ENCODE data around the gene ENSA. TPM values are rescaled to one million over a fixed set of nuclear protein-coding genes. Genes with fewer than 3 reads are reported as not detected.

Gene ENSA
- total RNA-seq, 1 experiment from 2014 or later = 207 TPM

DNA sequence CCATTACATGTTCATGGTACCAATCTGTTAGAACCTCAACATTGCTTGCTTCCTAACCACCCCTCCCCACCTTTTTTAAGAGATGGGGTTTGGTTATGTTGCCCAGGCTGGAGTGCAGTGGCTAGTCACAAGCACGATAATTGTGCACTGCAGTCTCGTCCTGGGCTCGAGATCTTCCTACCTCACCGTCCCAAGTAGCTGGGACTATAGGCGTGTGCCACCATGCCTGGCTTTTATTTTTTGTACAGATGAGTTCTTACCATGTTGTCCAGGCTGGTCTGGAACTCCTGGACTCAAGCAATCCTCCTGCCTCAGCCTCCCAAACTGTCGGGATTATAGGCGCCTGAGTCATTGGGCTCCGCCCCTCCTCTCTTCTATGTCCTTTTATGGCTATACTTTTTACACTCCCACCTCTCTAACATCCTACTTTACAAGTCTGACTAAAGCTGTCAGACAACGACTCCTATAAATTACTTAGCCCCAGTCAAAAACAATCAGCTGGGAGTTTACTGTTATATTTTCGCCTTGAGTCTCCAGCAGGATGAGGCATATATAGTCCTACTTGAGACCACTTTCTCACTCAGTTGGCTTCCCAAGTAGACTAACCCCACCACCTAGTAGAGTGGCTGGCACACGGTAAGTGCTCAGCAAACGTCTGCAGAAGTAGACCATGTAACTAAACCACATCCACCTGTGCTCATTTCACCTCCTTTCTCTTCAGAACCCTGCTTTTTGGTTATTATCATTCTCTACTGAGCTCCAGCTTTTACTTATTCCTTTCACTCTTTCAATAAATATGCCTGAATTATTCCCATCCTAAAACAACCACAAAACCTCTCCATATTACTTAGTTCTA is 13.8 kb downstream of the ENSA start:
- Histone ChIP-seq H3K9me3 (ENCODE audit: control insufficient read depth, insufficient read depth, low read depth, low read length) (no peaks in the 10 kb centered on the region), H3K27ac (ENCODE audit: low read length) (peak overlapping the region; percentile 40), H3K4me3 (ENCODE audit: low read depth in 2 of 2, low read length in 2 of 2) (no peak overlapping the region), H3K36me3 (ENCODE audit: control insufficient read depth, insufficient read depth, low read length) (peaks cover 6% of the 10 kb centered on the region; the same call in 1 of the 2 replicates), H3K27me3 (ENCODE audit: control insufficient read depth, insufficient read depth, low read length) (no peaks in the 10 kb centered on the region), H3K4me1 (ENCODE audit: control insufficient read depth, insufficient read depth, low read length) (peaks cover 20% of the 10 kb centered on the region)
- intact Hi-C loops (cut with micrococcal nuclease; ENCODE audit: unreplicated experiment) (no loop called here), in situ Hi-C loops (cut with HindIII; ENCODE audit: low pct_unique_long_range_greater_than_20kb, low sequenced_read_pairs) (no loop called here)
- DNase-seq (ENCODE audit: low read depth, low spot score) (no peak), ATAC-seq (no peak)
- TSS peak; percentile 23 for BruUV-seq (replicated peaks)
- ChIA-PET CTCF (no interaction called here), POLR2A (interaction anchor here (0.6 kb wide), 2 partner anchors 15 to 27 kb away, joined by 3 to 11 read pairs; no protein-coding TSS in a partner anchor)
- TF ChIP-seq, protein P1, sequence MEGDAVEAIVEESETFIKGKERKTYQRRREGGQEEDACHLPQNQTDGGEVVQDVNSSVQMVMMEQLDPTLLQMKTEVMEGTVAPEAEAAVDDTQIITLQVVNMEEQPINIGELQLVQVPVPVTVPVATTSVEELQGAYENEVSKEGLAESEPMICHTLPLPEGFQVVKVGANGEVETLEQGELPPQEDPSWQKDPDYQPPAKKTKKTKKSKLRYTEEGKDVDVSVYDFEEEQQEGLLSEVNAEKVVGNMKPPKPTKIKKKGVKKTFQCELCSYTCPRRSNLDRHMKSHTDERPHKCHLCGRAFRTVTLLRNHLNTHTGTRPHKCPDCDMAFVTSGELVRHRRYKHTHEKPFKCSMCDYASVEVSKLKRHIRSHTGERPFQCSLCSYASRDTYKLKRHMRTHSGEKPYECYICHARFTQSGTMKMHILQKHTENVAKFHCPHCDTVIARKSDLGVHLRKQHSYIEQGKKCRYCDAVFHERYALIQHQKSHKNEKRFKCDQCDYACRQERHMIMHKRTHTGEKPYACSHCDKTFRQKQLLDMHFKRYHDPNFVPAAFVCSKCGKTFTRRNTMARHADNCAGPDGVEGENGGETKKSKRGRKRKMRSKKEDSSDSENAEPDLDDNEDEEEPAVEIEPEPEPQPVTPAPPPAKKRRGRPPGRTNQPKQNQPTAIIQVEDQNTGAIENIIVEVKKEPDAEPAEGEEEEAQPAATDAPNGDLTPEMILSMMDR (IDR thresholded peaks at IDR 0.05) = no peak
- TF ChIP-seq TCF7L2 (IDR thresholded peaks at IDR 0.05; ENCODE audit: low read depth, low read length) = no peak
- no peak for TF ChIP-seq SIN3A (IDR thresholded peaks at IDR 0.05; ENCODE audit: borderline replicate concordance, insufficient read depth, low read depth, low read length)
- TF ChIP-seq, protein P2, sequence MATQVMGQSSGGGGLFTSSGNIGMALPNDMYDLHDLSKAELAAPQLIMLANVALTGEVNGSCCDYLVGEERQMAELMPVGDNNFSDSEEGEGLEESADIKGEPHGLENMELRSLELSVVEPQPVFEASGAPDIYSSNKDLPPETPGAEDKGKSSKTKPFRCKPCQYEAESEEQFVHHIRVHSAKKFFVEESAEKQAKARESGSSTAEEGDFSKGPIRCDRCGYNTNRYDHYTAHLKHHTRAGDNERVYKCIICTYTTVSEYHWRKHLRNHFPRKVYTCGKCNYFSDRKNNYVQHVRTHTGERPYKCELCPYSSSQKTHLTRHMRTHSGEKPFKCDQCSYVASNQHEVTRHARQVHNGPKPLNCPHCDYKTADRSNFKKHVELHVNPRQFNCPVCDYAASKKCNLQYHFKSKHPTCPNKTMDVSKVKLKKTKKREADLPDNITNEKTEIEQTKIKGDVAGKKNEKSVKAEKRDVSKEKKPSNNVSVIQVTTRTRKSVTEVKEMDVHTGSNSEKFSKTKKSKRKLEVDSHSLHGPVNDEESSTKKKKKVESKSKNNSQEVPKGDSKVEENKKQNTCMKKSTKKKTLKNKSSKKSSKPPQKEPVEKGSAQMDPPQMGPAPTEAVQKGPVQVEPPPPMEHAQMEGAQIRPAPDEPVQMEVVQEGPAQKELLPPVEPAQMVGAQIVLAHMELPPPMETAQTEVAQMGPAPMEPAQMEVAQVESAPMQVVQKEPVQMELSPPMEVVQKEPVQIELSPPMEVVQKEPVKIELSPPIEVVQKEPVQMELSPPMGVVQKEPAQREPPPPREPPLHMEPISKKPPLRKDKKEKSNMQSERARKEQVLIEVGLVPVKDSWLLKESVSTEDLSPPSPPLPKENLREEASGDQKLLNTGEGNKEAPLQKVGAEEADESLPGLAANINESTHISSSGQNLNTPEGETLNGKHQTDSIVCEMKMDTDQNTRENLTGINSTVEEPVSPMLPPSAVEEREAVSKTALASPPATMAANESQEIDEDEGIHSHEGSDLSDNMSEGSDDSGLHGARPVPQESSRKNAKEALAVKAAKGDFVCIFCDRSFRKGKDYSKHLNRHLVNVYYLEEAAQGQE (IDR thresholded peaks at IDR 0.05; ENCODE audit: insufficient read depth in 1 of 2, low read depth in 2 of 2, low read length in 1 of 2) = no peak
- TF ChIP-seq POLR2AphosphoS5 (IDR thresholded peaks at IDR 0.05; ENCODE audit: low read depth, low read length) = no peak

DNA sequence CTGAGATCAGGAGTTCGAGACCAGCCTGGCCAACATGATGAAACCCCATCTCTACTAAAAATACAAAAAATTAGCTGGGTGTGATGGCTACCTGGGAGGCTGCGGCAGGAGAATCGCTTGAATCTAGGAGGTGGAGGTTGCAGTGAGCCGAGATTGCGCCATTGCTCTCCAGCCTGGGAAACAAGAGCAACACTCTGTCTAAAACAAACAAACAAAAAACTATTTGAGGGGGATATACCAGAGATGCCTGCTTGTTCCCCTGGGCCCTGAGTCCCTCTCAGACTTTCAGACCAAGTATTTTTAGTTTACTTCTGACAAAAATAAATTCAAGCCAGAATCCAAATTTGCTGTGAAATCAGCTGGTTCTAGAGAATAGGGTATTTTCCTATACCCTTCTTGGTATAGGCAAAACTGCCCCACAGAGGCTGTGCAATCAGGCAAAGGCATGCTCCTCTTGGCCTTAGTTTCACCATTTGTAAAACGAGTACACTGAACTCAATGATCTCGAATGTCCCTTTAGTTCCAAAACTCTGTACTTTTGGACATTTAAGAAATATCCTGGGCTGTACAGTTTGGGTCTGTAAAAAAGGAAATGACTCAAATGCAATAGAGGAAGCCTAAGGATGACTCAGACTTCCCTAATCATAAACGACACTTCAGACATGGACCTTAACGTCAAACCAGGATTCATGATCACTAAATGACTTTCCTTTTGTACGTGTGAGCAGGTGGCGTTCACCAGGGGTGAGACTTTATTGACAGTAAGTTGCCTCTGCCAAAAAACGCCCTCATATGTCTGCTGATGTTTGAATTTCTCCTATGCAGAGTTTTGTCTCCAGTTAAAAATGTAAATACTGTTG is 16.1 kb downstream of the ENSA start:
- Histone ChIP-seq H3K9me3 (ENCODE audit: control insufficient read depth, insufficient read depth, low read depth, low read length) (no peaks in the 10 kb centered on the region), H3K27me3 (ENCODE audit: control insufficient read depth, insufficient read depth, low read length) (no peaks in the 10 kb centered on the region), H3K4me3 (ENCODE audit: low read depth in 2 of 2, low read length in 2 of 2) (no peak overlapping the region), H3K27ac (ENCODE audit: low read length) (peak overlapping the region; percentile 37), H3K4me1 (ENCODE audit: control insufficient read depth, insufficient read depth, low read length) (peaks cover 20% of the 10 kb centered on the region), H3K36me3 (ENCODE audit: control insufficient read depth, insufficient read depth, low read length) (no peaks in the 10 kb centered on the region)
- ATAC-seq (peak; percentile 77), DNase-seq (ENCODE audit: low read depth, low spot score) (peak; percentile 88)
- ChIA-PET CTCF (no interaction called here), POLR2A (interaction anchor here (0.6 to 0.7 kb wide), 3 partner anchors 8 to 38 kb away, joined by 3 to 9 read pairs (median 4); no protein-coding TSS in a partner anchor)
- in situ Hi-C loops (cut with HindIII; ENCODE audit: low pct_unique_long_range_greater_than_20kb, low sequenced_read_pairs) (no loop called here), intact Hi-C loops (cut with micrococcal nuclease; ENCODE audit: unreplicated experiment) (loop anchor here (5.0 kb wide), 1 partner anchor 36 kb away; the partner anchor contains the start of gene MCL1)
- no TSS peak for BruUV-seq (replicated peaks)
- TF ChIP-seq TCF7L2 (IDR thresholded peaks at IDR 0.05; ENCODE audit: low read depth, low read length) (no peak), SIN3A (IDR thresholded peaks at IDR 0.05; ENCODE audit: borderline replicate concordance, insufficient read depth, low read depth, low read length) (no peak), POLR2AphosphoS5 (IDR thresholded peaks at IDR 0.05; ENCODE audit: low read depth, low read length) (no peak)
- TF ChIP-seq, protein P2 (IDR thresholded peaks at IDR 0.05; ENCODE audit: insufficient read depth in 1 of 2, low read depth in 2 of 2, low read length in 1 of 2) = no peak
- TF ChIP-seq, protein P1 (IDR thresholded peaks at IDR 0.05) = no peak

Measured in Panc1 (cell line).